Panc1 (cell line): ENCODE measurements around the gene ATP2B2. TPM values are rescaled to one million over a fixed set of nuclear protein-coding genes. Genes with fewer than 3 reads are reported as not detected.

Experiments used
- ATAC-seq: fragments of 200-7000 bp; cut with Tn5 transposase; 2 replicates; pipeline ENCODE4 v1.9.1; 2020; ENCODE audit warnings: mild to moderate bottlenecking, moderate library complexity
- BruUV-seq: library from RNA; stranded (reverse); fragments of 400-500 nt; replicated peaks from 2 replicates; lab custom pipeline; 2021; lab: Mats Ljungman, UMichigan
- CTCF ChIA-PET: fragments of 300-600 bp; sonication (Branson Sonifier 250); formaldehyde crosslinking; loops from one replicate; lab custom pipeline; 2022; ENCODE audit warnings: antibody characterized with exemption; lab: Charles Lee
- POLR2A ChIA-PET: fragments of 300-600 bp; sonication (Branson Sonifier 250); formaldehyde crosslinking; loops from one replicate; lab custom pipeline; 2022; ENCODE audit warnings: antibody characterized with exemption; lab: Charles Lee
- DNase-seq: peaks from one replicate; pipeline ENCODE4 v3.0.0-alpha.2; 2010; ENCODE audit warnings: low read depth, low spot score
- H3K27ac ChIP-seq: 2 replicates; pipeline ENCODE4 v1.5.1; 2011; ENCODE audit warnings: mild to moderate bottlenecking, low read length, inconsistent platforms
- H3K27me3 ChIP-seq: fragments of 200-500 bp; sonication (Bioruptor generic); 2 replicates; pipeline ENCODE4 v1.6.0; 2014; ENCODE audit warnings: low read length, inconsistent platforms; ENCODE audit not compliant: control insufficient read depth, insufficient read depth
- H3K36me3 ChIP-seq: fragments of 200-500 bp; sonication (Bioruptor generic); 2 replicates; pipeline ENCODE4 v1.5.1; 2014; ENCODE audit warnings: inconsistent platforms, mild to moderate bottlenecking, low read length, moderate library complexity; ENCODE audit not compliant: control insufficient read depth, insufficient read depth
- H3K4me1 ChIP-seq: 2 replicates; pipeline ENCODE4 v1.5.1; 2011; ENCODE audit warnings: inconsistent platforms, mild to moderate bottlenecking, low read length, moderate library complexity; ENCODE audit not compliant: control insufficient read depth, insufficient read depth
- H3K4me3 ChIP-seq, 2 experiments: 2 replicates each; pipeline ENCODE4 v1.5.1; 2011 to 2012; ENCODE audit warnings: low read depth in 2 of 2, low read length in 2 of 2, mild to moderate bottlenecking in 2 of 2, inconsistent platforms in 1 of 2, moderate library complexity in 1 of 2
- H3K9me3 ChIP-seq: fragments of 200-500 bp; sonication (Bioruptor generic); 2 replicates; pipeline ENCODE4 v1.5.1; 2014; ENCODE audit warnings: low read depth, mild to moderate bottlenecking, inconsistent platforms, low read length, moderate library complexity; ENCODE audit not compliant: control insufficient read depth, insufficient read depth
- CTCF ChIP-seq: fragments of 450-650 bp; IDR thresholded peaks from 2 replicates; pipeline ENCODE4 v1.5.1; 2017; ENCODE audit warnings: mild to moderate bottlenecking
- POLR2AphosphoS5 ChIP-seq: IDR thresholded peaks from 2 replicates; pipeline ENCODE4 v1.6.1; 2012; ENCODE audit warnings: mild to moderate bottlenecking, low read depth, low read length, moderate library complexity
- REST ChIP-seq, 2 experiments: IDR thresholded peaks; 2 replicates each; pipeline ENCODE4 v1.6.1; 2011 to 2012; ENCODE audit warnings: low read depth in 2 of 2, control low read depth in 1 of 2, low read length in 1 of 2, mild to moderate bottlenecking in 1 of 2, moderate library complexity in 1 of 2; ENCODE audit not compliant: insufficient read depth in 1 of 2
- SIN3A ChIP-seq: IDR thresholded peaks from 2 replicates; pipeline ENCODE4 v1.6.1; 2012; ENCODE audit warnings: low read depth, mild to moderate bottlenecking, low read length, moderate library complexity, borderline replicate concordance; ENCODE audit not compliant: insufficient read depth
- TCF7L2 ChIP-seq: IDR thresholded peaks from 2 replicates; pipeline ENCODE4 v1.6.1; 2011; ENCODE audit warnings: mild to moderate bottlenecking, low read depth, low read length, inconsistent platforms
- in situ Hi-C: cut with HindIII; loops from 2 replicates; pipeline ENCODE4 v1.10.0; 2016; ENCODE audit warnings: low sequenced_read_pairs, low pct_unique_long_range_greater_than_20kb
- intact Hi-C: fragments of 100-400 bp; cut with micrococcal nuclease; formaldehyde crosslinking; loops from one replicate; pipeline ENCODE4 v1.10.0; 2022; ENCODE audit not compliant: unreplicated experiment
- total RNA-seq: library from RNA; stranded (reverse); gene quantifications from one replicate; pipeline ENCODE4 v1.2.1, GENCODE V29; 2021; ENCODE audit not compliant: unreplicated experiment

Gene ATP2B2
- total RNA-seq, 1 experiment from 2014 or later: not detected

GRCh38 chr3:10430805-10431204 lies 74.6 kb downstream of the ATP2B2 start:
- in situ Hi-C loops (no loop called here), intact Hi-C loops (no loop called here)
- no peak for TF ChIP-seq REST (IDR thresholded peaks at IDR 0.05; ENCODE audit: insufficient read depth in 1 of 2, low read depth in 2 of 2, low read length in 1 of 2)
- no peak for TF ChIP-seq TCF7L2
- ChIA-PET POLR2A (no interaction called here), CTCF (no interaction called here)
- ATAC-seq (no peak), DNase-seq (no peak)
- Histone ChIP-seq H3K4me3 (no peak overlapping the region), H3K27ac (no peak overlapping the region), H3K27me3 (no peaks in the 10 kb centered on the region; the same call in 1 of the 2 replicates), H3K4me1 (no peaks in the 10 kb centered on the region), H3K36me3 (no peaks in the 10 kb centered on the region), H3K9me3 (no peaks in the 10 kb centered on the region)
- BruUV-seq: no TSS peak

DNA sequence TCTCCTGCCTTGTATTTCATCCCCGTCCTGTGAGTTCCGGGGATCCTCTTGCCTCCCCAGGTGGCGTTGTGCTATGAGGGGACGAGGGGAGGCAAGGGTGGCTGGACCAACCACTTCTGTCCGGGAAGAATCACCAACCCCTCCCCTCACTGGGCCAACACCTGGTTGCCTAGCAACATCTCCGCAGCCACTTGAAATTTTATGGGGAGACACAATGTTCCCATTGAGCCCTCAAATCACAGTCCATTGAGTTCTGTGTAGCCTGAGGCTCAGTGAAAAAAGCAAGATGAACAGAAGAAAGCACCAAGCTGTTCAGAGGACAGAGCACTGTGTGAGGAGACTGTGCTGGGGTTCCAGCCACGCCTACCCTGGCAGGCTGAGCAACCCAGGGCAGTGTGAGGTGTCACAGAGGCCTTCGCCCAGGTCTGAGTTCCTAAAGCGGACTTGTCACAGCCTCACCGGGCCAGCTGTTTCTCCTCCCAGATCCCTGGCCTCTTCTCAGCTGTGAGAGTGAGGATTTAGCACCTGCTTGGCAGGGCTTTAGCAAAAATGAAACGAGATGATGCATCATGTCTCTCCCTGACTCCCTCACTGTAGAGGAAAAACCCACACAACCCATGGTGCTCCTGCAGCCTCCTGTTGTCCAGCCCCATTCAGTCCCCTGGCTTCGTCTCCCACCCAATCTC lies 76.8 kb downstream of the ATP2B2 start:
- no peaks in the 10 kb centered on the region; the same call in 1 of the 2 replicates for H3K27me3 ChIP-seq
- no peaks in the 10 kb centered on the region for H3K36me3 ChIP-seq
- ATAC-seq: no peak
- no peak overlapping the region for H3K27ac ChIP-seq
- TF ChIP-seq CTCF: no peak
- no peak for DNase-seq
- no peak overlapping the region for H3K4me3 ChIP-seq
- BruUV-seq: no TSS peak
- H3K4me1 ChIP-seq: no peaks in the 10 kb centered on the region
- intact Hi-C loops: no loop called here
- in situ Hi-C loops: no loop called here
- POLR2A ChIA-PET: no interaction called here
- CTCF ChIA-PET: no interaction called here
- H3K9me3 ChIP-seq: no peaks in the 10 kb centered on the region

DNA sequence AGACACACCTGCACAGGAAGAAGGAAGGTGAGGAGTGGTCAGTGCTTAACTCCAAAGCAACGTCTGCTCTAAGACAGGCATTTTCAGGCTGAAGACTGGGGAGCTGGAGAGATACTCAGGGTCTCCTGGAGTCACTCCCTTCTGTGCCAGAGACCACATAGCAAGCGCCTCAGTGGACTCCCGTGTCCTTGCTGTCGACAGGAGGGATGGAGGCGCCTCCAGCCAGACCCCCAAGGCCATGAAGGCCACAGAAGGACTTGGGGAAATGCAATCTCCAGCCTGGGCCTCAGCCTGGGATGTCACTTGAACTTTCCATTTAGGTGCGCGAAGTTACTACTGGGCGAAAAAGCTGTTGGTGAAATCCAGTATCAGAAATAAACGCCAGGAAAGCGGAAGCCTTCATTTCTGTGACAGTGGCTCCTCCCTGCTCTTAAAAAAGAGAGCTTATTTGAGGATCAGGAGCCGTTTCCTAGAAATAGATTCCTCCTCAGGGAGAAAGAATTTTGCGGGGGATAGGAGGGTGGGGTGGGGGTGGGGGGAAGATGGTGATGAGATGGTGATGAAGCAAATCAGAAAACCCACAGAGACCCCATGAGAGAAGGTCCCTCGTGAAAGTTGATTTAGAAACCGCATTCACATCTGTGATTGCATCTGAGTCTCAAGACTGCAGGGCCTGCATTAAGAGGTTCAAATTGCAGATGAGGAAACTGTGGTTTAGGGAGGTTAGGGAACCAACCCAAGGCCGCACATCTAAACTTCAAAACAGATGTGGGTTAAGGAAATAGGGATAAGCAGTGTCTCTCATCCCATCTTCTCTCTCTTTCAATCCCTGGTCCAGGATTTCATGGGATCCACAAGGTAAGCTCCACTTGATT lies 78.8 kb downstream of the ATP2B2 start:
- CTCF ChIA-PET: no interaction called here
- no peaks in the 10 kb centered on the region for H3K36me3 ChIP-seq
- H3K27me3 ChIP-seq: no peaks in the 10 kb centered on the region; the same call in 1 of the 2 replicates
- TF ChIP-seq SIN3A (no peak), REST (IDR thresholded peaks at IDR 0.05; ENCODE audit: insufficient read depth in 1 of 2, low read depth in 2 of 2, low read length in 1 of 2) (no peak), CTCF (no peak), POLR2AphosphoS5 (no peak)
- H3K4me1 ChIP-seq: no peaks in the 10 kb centered on the region
- POLR2A ChIA-PET: no interaction called here
- no peak for DNase-seq
- in situ Hi-C loops: no loop called here
- H3K4me3 ChIP-seq: no peak overlapping the region
- no peak overlapping the region for H3K27ac ChIP-seq
- BruUV-seq: no TSS peak
- intact Hi-C loops: no loop called here
- H3K9me3 ChIP-seq: no peaks in the 10 kb centered on the region
- no peak for ATAC-seq
